GM12874 (cell line): Measurements from ENCODE around the gene PORCN.

ENCODE experiments used
- TF ChIP-seq, protein P1 (sequence below): IDR thresholded peaks from 2 replicates; pipeline ENCODE4 v1.5.1; 2011; ENCODE audit warnings: low read depth, mild to moderate bottlenecking, control low read depth, low read length, moderate library complexity; ENCODE audit not compliant: insufficient read depth

Gene PORCN

DNA sequence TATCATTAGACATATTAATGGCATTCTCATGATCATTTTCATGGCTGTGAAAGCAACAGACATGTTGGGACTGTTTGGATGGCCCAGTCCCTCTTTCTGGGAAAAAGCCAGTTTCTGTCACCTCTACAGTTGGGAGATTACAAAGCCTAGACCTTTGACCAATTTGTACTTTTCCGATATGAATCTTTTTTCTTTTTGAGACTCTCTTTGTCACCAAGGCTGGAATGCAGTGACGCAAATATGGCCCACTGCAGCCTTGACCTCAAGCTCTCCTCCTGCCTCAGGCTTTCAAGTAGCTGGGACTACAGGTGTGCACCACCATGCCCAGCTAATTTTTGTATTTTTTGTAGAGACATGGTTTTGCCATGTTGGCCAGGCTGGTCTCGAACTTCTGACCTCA is 40.1 kb downstream of the PORCN start:
- TF ChIP-seq, protein P1, sequence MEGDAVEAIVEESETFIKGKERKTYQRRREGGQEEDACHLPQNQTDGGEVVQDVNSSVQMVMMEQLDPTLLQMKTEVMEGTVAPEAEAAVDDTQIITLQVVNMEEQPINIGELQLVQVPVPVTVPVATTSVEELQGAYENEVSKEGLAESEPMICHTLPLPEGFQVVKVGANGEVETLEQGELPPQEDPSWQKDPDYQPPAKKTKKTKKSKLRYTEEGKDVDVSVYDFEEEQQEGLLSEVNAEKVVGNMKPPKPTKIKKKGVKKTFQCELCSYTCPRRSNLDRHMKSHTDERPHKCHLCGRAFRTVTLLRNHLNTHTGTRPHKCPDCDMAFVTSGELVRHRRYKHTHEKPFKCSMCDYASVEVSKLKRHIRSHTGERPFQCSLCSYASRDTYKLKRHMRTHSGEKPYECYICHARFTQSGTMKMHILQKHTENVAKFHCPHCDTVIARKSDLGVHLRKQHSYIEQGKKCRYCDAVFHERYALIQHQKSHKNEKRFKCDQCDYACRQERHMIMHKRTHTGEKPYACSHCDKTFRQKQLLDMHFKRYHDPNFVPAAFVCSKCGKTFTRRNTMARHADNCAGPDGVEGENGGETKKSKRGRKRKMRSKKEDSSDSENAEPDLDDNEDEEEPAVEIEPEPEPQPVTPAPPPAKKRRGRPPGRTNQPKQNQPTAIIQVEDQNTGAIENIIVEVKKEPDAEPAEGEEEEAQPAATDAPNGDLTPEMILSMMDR = no peak

DNA sequence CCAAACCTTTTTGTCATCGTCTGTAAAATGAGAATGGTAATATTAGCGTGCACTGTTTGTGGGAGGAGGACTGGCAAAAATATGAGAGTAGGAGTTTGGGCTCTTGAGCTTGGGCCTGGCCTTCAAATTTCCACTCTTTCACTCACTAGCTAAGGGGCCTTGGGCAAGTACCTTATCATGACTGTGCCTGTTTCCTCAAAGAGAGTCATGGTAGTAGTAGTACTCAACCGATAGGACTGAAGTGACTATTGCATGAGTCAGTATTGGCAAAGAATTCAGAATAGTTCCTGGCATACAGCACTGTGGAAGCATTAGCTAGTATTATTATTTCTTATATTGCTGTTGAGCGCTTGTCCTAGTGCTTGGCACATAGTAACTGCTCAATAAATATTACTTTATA is 49.5 kb downstream of the PORCN start:
- TF ChIP-seq, protein P1 = no peak

DNA sequence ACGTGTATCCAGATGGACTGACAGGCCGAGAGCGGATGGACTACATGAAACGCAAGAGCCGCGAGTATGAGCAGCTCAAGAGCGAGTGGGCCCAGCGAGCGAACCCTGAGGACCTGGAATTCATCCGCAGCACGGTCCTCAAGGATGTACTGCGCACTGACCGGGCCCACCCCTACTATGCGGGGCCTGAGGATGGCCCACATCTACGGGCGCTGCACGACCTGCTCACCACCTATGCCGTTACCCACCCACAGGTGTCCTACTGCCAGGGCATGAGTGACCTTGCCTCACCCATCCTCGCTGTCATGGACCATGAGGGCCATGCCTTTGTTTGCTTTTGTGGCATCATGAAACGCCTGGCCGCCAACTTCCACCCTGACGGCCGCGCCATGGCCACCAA is 50.8 kb downstream of the PORCN start:
- TF ChIP-seq, protein P1 = no peak

DNA sequence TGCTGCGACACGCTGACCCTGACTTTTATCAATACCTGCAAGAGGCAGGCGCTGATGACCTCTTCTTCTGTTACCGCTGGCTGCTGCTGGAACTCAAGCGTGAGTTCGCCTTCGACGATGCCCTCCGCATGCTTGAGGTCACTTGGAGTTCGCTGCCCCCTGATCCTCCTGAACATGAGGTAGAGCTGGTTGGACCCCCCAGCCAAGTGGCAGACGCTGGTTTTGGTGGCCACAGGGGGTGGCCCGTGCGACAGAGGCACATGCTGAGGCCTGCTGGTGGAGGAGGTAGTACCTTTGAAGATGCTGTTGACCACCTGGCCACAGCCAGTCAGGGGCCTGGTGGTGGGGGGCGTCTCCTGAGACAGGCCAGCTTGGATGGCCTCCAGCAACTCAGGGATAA is 51.3 kb downstream of the PORCN start:
- TF ChIP-seq, protein P1 = no peak

DNA sequence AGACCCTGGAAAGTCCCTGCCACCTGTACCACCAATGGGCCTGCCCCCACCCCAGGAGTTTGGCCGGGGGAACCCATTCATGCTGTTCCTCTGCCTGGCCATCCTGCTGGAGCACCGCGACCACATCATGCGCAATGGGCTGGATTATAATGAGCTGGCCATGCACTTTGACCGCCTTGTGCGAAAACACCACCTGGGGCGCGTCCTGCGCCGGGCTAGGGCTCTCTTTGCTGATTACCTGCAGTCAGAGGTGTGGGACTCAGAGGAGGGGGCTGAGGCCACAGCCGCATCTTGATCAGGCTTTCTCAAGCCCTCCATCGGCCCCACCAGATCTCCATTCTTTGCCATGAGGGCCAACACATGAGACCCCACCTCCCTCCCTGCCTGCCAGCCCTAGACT is 51.9 kb downstream of the PORCN start:
- TF ChIP-seq, protein P1 = no peak

DNA sequence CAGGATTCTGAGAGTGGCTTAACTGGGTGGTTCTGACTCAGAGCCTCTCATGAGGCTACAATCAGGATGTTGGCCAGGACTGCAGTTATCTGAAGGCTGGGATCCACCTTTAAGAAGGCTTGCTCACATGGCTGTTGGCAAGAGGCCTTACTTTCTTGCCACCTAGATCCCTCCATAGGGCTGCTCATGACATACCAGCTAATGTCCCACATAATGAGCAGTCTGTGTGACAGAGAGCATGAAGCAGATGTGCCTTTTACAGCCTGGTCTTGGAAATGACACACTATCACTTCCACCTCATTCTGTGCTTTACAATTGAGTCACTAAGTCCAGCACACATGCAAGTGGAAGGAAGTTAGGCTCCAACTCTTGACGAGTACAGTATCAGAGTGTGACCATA is 61.2 kb downstream of the PORCN start:
- TF ChIP-seq, protein P1 = no peak
